GM13976 (cell line): ENCODE measurements around the gene GOLGA2.

ENCODE experiments used
- DNase-seq: peaks from one replicate; pipeline ENCODE4 v3.0.0; 2012; ENCODE audit warnings: low spot score
- in situ Hi-C: fragments of 300-500 bp; cut with MboI; formaldehyde crosslinking; loops from one replicate; pipeline ENCODE4 v1.12.0; 2022; ENCODE audit warnings: low sequenced_read_pairs, mixed read lengths, inconsistent platforms; ENCODE audit not compliant: unreplicated experiment
- TF ChIP-seq, protein P1 (sequence below): IDR thresholded peaks from 2 replicates; pipeline ENCODE4 v1.5.1; 2012; ENCODE audit warnings: borderline replicate concordance, mild to moderate bottlenecking; ENCODE audit not compliant: insufficient read depth; ENCODE audit errors: extremely low read depth, missing control alignments, control extremely low read depth

Gene GOLGA2

GRCh38 chr9:128259156-128259555 lies 16.7 kb downstream of the GOLGA2 start:
- in situ Hi-C loops = no loop called here
- no peak for DNase-seq
- TF ChIP-seq, protein P1, sequence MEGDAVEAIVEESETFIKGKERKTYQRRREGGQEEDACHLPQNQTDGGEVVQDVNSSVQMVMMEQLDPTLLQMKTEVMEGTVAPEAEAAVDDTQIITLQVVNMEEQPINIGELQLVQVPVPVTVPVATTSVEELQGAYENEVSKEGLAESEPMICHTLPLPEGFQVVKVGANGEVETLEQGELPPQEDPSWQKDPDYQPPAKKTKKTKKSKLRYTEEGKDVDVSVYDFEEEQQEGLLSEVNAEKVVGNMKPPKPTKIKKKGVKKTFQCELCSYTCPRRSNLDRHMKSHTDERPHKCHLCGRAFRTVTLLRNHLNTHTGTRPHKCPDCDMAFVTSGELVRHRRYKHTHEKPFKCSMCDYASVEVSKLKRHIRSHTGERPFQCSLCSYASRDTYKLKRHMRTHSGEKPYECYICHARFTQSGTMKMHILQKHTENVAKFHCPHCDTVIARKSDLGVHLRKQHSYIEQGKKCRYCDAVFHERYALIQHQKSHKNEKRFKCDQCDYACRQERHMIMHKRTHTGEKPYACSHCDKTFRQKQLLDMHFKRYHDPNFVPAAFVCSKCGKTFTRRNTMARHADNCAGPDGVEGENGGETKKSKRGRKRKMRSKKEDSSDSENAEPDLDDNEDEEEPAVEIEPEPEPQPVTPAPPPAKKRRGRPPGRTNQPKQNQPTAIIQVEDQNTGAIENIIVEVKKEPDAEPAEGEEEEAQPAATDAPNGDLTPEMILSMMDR = no peak

- in situ Hi-C loops = no loop called here
- TF ChIP-seq, protein P1 = no peak
- DNase-seq = no peak
These were observed 17.5 kb downstream of the GOLGA2 start for GRCh38 chr9:128258326-128258725.

GRCh38 chr9:128257907-128258306 lies 17.9 kb downstream of the GOLGA2 start:
- TF ChIP-seq, protein P1 = no peak
- DNase-seq = no peak
- in situ Hi-C loops = no loop called here

GRCh38 chr9:128257086-128257825 lies 18.6 kb downstream of the GOLGA2 start:
- in situ Hi-C loops = no loop called here
- TF ChIP-seq, protein P1 = no peak
- no peak for DNase-seq

DNA sequence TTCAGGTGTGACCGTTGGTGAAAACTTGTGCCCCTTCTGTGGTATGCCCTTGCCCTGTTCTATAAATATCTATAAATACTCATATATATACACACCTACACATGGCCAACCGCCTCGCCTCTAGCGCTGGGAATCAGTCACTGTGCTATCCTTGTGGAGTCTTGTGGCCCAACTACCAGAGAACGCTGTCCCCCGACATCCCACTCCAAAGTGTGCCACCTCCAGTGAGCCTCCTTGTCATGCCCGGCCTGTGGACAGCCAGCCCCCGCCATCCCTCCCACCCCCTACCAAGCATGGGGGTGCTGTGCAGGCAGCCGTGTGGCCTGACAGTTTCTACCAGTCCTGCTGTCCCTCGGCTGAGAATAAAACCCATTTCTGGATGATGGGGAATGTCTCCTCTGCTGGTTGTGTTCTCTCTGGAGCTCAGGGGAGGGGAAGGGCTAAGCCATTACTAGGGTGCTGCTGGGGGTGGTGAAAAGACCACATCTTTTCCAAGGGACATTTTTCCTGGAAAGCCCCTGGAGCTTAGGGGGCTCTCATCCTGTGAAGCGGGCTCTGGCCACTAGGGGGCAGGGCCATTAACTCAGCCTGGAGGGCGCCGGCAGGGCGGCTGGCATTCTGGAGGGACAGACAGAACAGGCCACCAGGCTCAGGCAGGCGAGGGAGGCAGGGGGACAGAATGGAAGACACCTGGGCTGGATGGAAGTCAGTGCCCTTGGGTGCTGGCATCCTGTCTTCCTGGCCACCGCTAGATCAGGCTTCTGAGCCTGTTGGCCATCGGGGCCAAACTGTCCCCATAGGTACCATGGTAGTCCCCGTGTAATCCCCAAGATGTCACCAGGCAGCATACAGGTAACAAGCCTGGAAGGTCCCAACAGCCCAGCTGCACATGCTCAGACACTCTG lies 20.7 kb downstream of the GOLGA2 start:
- DNase-seq = peak; percentile 79
- TF ChIP-seq, protein P1 = peak; percentile 64
- in situ Hi-C loops = no loop called here

GRCh38 chr9:128254362-128254761 lies 21.4 kb downstream of the GOLGA2 start:
- in situ Hi-C loops = no loop called here

More at GRCh38 chr9:128254362-128254761, 21.4 kb downstream of the GOLGA2 start:
- DNase-seq = no peak
- TF ChIP-seq, protein P1 = no peak
